ENCODE results near the gene BBLN. TPM values are rescaled to one million over a fixed set of nuclear protein-coding genes. Genes with fewer than 3 reads are reported as not detected.

BBLN gene
- total RNA-seq (2014; rRNA removed; shearing (Covaris generic)): 135 and 168 TPM in 2 replicates

DNA sequence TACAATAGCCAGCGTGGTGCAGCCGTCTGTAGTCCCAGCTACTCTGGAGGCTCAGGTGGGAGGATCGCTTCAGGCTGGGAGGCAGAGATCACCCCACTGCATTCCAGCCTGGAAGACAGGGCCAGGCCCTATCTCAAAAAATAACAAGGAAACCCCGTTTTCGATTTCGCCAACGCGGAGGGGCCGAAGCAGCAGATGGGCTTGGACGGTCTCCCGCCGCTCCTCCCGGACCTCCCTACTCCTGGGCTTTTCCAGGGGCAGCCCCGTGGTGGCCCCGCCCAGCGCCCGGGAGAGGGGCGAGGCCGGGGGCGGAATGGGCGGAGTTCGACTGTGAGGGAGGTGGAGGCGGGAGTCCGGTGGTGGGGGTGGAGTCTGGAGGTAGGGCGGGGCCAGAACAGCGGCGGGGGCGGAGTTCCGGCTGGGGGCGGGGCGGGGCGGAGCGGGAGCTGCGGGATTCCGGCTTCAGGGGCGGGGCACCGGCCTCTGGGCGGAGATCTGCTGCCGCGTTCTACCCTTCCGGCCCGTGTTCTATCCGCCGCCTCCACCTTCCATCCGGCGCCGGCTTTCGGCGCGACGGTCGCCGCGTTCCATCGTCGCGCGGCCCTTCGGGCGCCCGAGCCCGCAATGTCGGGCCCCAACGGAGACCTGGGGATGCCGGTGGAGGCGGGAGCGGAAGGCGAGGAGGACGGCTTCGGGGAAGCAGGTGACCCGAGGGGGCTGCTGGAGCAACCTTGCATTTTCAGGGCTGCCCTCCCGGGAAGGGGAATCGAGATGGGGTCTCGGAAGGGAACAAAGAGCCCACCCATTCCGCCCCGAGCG, at the start of gene BBLN:
Gene BBLN, plus strand, starts transcription at position 482 of the 819 bp plus-strand sequence. Its CDS starts 143 bp downstream, at position 625.

DNA sequence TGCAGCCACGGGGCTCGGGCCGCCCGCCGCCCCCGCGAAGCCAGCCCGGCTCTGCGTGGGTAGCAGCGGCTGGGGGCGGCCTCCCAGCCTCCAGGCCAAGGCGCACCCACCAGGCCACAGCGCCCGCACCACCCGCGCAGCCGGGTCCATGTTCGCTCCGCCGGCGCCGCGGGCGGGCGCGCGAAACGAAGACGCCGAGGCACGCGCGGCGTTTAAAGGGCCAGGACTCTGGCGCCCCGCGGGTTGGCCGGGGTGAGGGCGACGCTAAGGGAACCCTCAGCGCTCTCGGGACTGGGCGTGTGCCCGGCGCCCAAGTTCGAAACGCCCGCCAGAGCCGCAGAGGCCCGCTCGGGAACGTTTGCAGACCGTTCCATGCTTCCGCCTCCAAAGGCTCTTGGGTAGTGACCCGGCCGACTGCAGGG, 32.5 kb upstream of the BBLN start, which contains the start of gene PTGES2:
Gene PTGES2, minus strand, starts transcription at position 162 of the 422 bp plus-strand sequence. Its CDS starts 12 bp downstream, at position 150.

GRCh38 chr9:128149001-128149701, 10.9 kb upstream of the BBLN start, which contains the start of gene LCN2:
Gene LCN2 (plus strand): TSS chr9:128149453. CDS start chr9:128149526, 73 bp downstream.

GRCh38 chr9:128191406-128192046, 31.5 kb downstream of the BBLN start, which contains the start of gene CIZ1:
Gene CIZ1 (minus strand): TSS chr9:128191572. CDS start chr9:128190857, 715 bp downstream.

GRCh38 chr9:128203024-128203706, 43.1 kb downstream of the BBLN start, which contains the start of gene DNM1:
Gene DNM1 (plus strand): TSS chr9:128203379. CDS start chr9:128203471, 92 bp downstream.

Other genes with a start within 250 kb of the BBLN start
- 27.4 and 29.0 TPM in 2 replicates for gene ST6GALNAC4, start 243.2 kb upstream of the BBLN start, total RNA-seq (2014; rRNA removed; shearing (Covaris generic))
- gene PIP5KL1, start 229.5 kb upstream of the BBLN start, total RNA-seq (2014; rRNA removed; shearing (Covaris generic)): 2.7 and 6.8 TPM in 2 replicates
- gene DPM2, start 222.4 kb upstream of the BBLN start, total RNA-seq (2014; rRNA removed; shearing (Covaris generic)): 59.2 and 83.0 TPM in 2 replicates
- 8.5 and 10.4 TPM in 2 replicates for gene EEIG1, start 179.3 kb upstream of the BBLN start, total RNA-seq (2014; rRNA removed; shearing (Covaris generic))
- gene NAIF1, start 92.9 kb upstream of the BBLN start, total RNA-seq (2014; rRNA removed; shearing (Covaris generic)): 15.0 and 18.6 TPM in 2 replicates
- gene SLC25A25, start 92.0 kb upstream of the BBLN start, total RNA-seq (2014; rRNA removed; shearing (Covaris generic)): 40.8 and 52.1 TPM in 2 replicates
- gene PTGES2, start 32.5 kb upstream of the BBLN start, total RNA-seq (2014; rRNA removed; shearing (Covaris generic)): 124 and 149 TPM in 2 replicates
- 0.98 and 4.4 TPM in 2 replicates for gene LCN2, start 10.8 kb upstream of the BBLN start, total RNA-seq (2014; rRNA removed; shearing (Covaris generic))
- gene CIZ1, start 31.3 kb downstream of the BBLN start, total RNA-seq (2014; rRNA removed; shearing (Covaris generic)): 71.0 and 84.0 TPM in 2 replicates
- gene DNM1, start 43.1 kb downstream of the BBLN start, total RNA-seq (2014; rRNA removed; shearing (Covaris generic)): 43.2 and 45.4 TPM in 2 replicates
- gene GOLGA2, start 115.7 kb downstream of the BBLN start, total RNA-seq (2014; rRNA removed; shearing (Covaris generic)): 95.8 and 117 TPM in 2 replicates
- 47.0 and 53.1 TPM in 2 replicates for gene SWI5, start 116.0 kb downstream of the BBLN start, total RNA-seq (2014; rRNA removed; shearing (Covaris generic))
- 43.4 and 51.6 TPM in 2 replicates for gene TRUB2, start 162.2 kb downstream of the BBLN start, total RNA-seq (2014; rRNA removed; shearing (Covaris generic))
- 53.9 and 56.4 TPM in 2 replicates for gene COQ4, start 162.6 kb downstream of the BBLN start, total RNA-seq (2014; rRNA removed; shearing (Covaris generic))
- 24.0 and 24.8 TPM in 2 replicates for gene SLC27A4, start 180.3 kb downstream of the BBLN start, total RNA-seq (2014; rRNA removed; shearing (Covaris generic))
- gene URM1, start 211.1 kb downstream of the BBLN start, total RNA-seq (2014; rRNA removed; shearing (Covaris generic)): 79.1 and 80.8 TPM in 2 replicates

Measured in A375 (cell line).